ENCODE data around the gene OSBPL8.

The OSBPL8 gene

DNA sequence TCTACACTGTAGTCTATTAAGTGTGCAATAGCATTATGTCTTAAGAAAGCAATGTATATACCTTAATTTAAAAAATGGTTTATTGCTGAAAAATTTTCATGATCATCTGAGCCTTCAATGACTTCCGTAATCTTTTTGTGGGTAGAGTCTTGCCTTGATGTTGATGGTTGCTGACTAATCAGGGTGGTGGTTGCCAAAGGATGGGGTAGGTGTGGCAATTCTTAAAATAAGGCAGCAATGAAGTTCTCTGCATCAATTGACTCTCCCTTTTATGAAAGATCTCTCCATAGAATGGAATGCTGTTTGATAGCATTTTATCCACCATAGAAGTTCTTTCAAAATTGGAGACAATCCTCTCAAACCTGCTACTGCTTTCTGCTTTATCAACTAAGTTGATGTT is 252.5 kb downstream of the OSBPL8 start:
- no peak for DNase-seq (ENCODE audit: low read depth)

- DNase-seq (ENCODE audit: low read depth) = peak; percentile 13
Observed at GRCh38 chr12:76303989-76304460, 255.5 kb downstream of the OSBPL8 start.

- peak; percentile 47 for DNase-seq (ENCODE audit: low read depth)
Observed at GRCh38 chr12:76303365-76303764, 256.2 kb downstream of the OSBPL8 start.
